Lower leg skin (tissue), 3 donors: ENCODE measurements around the gene ADAMTS10.

ENCODE experiments used
- POLR2A ChIP-seq, 2 donors: fragments of 450-650 bp; IDR thresholded peaks; one replicate each; pipeline ENCODE4 v1.6.1; 2016 to 2017; ENCODE audit warnings: antibody characterized with exemption in 2 of 2, mild to moderate bottlenecking in 1 of 2, moderate library complexity in 1 of 2
- TF ChIP-seq, protein P1 (sequence below), 3 donors: fragments of 450-650 bp; IDR thresholded peaks; one replicate each; pipeline ENCODE4 v1.5.1; 2016; ENCODE audit warnings: antibody characterized with exemption in 3 of 3, mild to moderate bottlenecking in 3 of 3, moderate library complexity in 2 of 3

DNA sequence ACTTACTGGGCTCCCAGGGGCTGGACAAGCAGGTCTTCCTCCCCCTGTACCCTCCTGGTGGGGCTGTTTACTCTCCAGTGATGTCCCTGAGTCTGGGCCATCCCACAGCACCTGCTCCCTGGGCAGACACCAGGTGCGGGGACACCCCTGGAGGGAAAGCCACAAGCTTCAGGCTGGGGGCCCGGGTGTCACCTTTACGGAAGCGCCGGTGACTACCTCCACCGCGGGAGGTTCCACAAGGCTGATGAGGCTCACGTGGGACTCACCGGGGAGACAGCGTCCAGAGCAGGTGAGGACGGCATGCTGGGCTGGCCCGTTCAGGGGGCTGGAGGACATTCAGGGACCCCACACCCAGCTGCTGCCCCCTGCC lies 44.8 kb upstream of the ADAMTS10 start:
- TF ChIP-seq, protein P1, sequence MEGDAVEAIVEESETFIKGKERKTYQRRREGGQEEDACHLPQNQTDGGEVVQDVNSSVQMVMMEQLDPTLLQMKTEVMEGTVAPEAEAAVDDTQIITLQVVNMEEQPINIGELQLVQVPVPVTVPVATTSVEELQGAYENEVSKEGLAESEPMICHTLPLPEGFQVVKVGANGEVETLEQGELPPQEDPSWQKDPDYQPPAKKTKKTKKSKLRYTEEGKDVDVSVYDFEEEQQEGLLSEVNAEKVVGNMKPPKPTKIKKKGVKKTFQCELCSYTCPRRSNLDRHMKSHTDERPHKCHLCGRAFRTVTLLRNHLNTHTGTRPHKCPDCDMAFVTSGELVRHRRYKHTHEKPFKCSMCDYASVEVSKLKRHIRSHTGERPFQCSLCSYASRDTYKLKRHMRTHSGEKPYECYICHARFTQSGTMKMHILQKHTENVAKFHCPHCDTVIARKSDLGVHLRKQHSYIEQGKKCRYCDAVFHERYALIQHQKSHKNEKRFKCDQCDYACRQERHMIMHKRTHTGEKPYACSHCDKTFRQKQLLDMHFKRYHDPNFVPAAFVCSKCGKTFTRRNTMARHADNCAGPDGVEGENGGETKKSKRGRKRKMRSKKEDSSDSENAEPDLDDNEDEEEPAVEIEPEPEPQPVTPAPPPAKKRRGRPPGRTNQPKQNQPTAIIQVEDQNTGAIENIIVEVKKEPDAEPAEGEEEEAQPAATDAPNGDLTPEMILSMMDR (IDR thresholded peaks at IDR 0.05) = no peak
- no peak for TF ChIP-seq POLR2A (IDR thresholded peaks at IDR 0.05)
